ENCODE data around the gene KLK10. TPM values are rescaled to one million over a fixed set of nuclear protein-coding genes. Genes with fewer than 3 reads are reported as not detected.

KLK10 gene
- total and polyA plus RNA-seq, 10 of the 15 experiments (the other 5 are each of a cell fraction or from before 2014, with no cell fraction given), result not detected

DNA sequence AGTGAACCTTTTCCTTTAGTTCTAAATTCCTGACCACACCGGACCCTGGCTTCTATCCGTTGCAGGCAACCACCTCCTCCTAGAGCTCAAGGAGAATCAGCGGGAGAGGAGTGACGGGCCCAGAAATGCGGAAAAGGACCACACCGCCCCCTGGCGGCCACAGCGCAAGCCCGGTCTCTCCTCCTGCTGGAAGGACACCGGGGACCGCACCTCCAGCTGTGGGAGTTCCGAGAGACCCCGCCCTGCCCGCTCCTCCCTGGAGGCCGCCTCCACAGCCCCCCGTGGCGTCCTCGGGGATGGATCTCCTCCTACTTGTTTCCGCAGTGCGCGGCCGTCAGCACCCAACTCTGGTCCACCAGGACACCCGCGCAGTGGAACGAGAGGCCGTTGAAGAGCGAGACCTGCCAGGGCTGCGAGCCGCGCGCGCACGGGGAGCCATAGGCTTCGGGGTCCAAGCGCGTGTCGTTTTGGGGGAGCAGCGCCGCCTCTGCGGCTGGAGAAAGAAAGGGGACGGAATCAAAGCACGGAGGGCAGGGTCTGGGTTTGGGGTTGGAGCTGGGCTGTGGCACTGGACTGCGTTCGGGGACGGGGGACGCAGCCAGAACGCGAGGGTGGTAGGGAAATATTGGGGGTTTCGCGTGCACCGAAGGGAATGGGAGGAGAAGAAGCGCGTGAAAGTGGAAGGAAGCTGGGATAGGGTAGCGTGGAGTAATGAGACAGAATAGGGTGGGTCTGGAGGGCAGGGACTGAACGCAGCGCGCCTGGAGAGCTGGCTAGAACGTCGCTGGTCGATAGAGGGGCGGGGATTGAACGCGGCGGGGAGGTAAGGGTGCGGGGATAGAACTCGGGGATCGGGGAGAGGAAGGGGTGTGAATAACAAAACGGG lies 2.5 kb downstream of the KLK10 start:
- intact Hi-C loops (cut with micrococcal nuclease; ENCODE audit: unreplicated experiment), result no loop called here
- 37% methylated on average over 53 of the region's 68 CpGs for WGBS (ENCODE audit: insufficient coverage, insufficient replicate concordance, low lambda C conversion rate, missing lambda C conversion rate)
- Histone ChIP-seq H2AFZ (ENCODE audit: control insufficient read depth, low read depth, low read length) (no peak overlapping the region), H3K9me3 (replicated peaks; ENCODE audit: control insufficient read depth, insufficient read depth, low read length) (no peaks in the 10 kb centered on the region; the same call in 2 of the 3 replicates), H3K4me2 (ENCODE audit: control insufficient read depth, insufficient read depth) (no peak overlapping the region), H3K4me1 (ENCODE audit: control insufficient read depth, insufficient read depth, low read length) (no peaks in the 10 kb centered on the region), H3K27me3 (replicated peaks in 1 of 2; ENCODE audit: control insufficient read depth in 2 of 2, insufficient read depth in 2 of 2, low read length in 1 of 2) (no peaks in the 10 kb centered on the region; a peak in 3 of 4 replicates), H3K79me2 (ENCODE audit: control insufficient read depth, insufficient read depth, low read length) (no peaks in the 10 kb centered on the region), H3K4me3 (no peak overlapping the region), H3K9ac (ENCODE audit: control insufficient read depth, insufficient read depth, low read length) (no peak overlapping the region), H3K27ac (ENCODE audit: control insufficient read depth, insufficient read depth) (no peak overlapping the region), H4K20me1 (ENCODE audit: control insufficient read depth, insufficient read depth) (no peaks in the 10 kb centered on the region), H3K36me3 (ENCODE audit: control insufficient read depth in 2 of 2, insufficient read depth in 2 of 2, low read length in 1 of 2) (no peaks in the 10 kb centered on the region)
- peak; percentile 3 to 14 (median 11); a peak in 1 of 6 replicates for TF ChIP-seq CTCF (IDR thresholded peaks at IDR 0.05 in 2 of 3, conservative IDR thresholded peaks at IDR 0.05 in 1 of 3; ENCODE audit: control insufficient read depth in 2 of 3, extremely low read depth in 1 of 3, insufficient read depth in 1 of 3, low read depth in 3 of 3, low read length in 3 of 3)
- no peak for TF ChIP-seq SIN3A (IDR thresholded peaks at IDR 0.05; ENCODE audit: low read depth, low read length)
- FAIRE-seq, result no peak
- DNase-seq (ENCODE audit: low read depth, low spot score), result no peak
- no peak for ATAC-seq
- no TSS peak for BruUV-seq (replicated peaks)
- RAD21 ChIA-PET (ENCODE audit: unreplicated experiment), result no interaction called here
- CTCF ChIA-PET, result no interaction called here
- POLR2A ChIA-PET, result no interaction called here
- SMC1A ChIA-PET (ENCODE audit: uncharacterized antibody, unreplicated experiment), result no interaction called here
- in situ Hi-C loops (cut with MboI), result no loop called here

DNA sequence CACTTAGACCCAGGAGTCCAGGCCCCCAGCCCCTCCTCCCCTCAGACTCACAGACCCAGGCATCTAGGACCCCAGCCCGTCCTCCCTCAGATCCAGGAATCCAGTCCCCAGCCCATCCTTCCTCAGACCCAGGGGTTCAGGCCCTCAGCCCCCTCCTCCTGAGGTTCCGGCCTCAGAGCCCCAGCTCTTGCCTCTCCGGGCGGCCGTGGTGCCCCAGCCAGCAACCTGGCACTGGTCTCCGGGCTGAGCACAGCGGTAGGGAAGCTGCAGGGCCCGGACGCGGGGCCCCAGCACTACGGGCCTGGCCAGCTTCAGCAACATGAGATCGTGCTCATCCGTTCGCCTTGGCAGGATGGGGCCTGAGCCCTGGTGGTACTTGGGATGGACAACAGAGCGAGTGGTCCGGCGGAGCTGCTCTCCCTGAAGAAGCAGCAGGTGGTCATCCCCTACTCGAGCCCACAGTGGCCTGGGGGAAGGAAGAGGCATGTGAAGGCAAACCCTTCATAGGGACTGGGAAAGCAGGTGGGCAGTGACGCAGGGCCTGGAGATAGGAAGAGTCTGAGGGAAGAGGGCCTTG lies 3.7 kb downstream of the KLK10 start:
- no peaks in the 10 kb centered on the region for H3K36me3 ChIP-seq (ENCODE audit: control insufficient read depth in 2 of 2, insufficient read depth in 2 of 2, low read length in 1 of 2)
- SMC1A ChIA-PET (ENCODE audit: uncharacterized antibody, unreplicated experiment), result no interaction called here
- H3K4me3 ChIP-seq, result no peak overlapping the region
- CTCF ChIA-PET, result no interaction called here
- FAIRE-seq (no peak), DNase-seq (ENCODE audit: low read depth, low spot score) (no peak), ATAC-seq (no peak)
- in situ Hi-C loops (cut with MboI) (no loop called here), intact Hi-C loops (cut with micrococcal nuclease; ENCODE audit: unreplicated experiment) (no loop called here)
- WGBS (ENCODE audit: insufficient coverage, insufficient replicate concordance, low lambda C conversion rate, missing lambda C conversion rate), result 42% methylated on average over 18 of the region's 19 CpGs
- H3K27ac ChIP-seq (ENCODE audit: control insufficient read depth, insufficient read depth), result no peak overlapping the region
- no peaks in the 10 kb centered on the region for H3K79me2 ChIP-seq (ENCODE audit: control insufficient read depth, insufficient read depth, low read length)
- H3K4me2 ChIP-seq (ENCODE audit: control insufficient read depth, insufficient read depth), result no peak overlapping the region
- H3K9ac ChIP-seq (ENCODE audit: control insufficient read depth, insufficient read depth, low read length), result no peak overlapping the region
- RAD21 ChIA-PET (ENCODE audit: unreplicated experiment), result no interaction called here
- H4K20me1 ChIP-seq (ENCODE audit: control insufficient read depth, insufficient read depth), result no peaks in the 10 kb centered on the region
- no peaks in the 10 kb centered on the region for H3K4me1 ChIP-seq (ENCODE audit: control insufficient read depth, insufficient read depth, low read length)
- POLR2A ChIA-PET, result no interaction called here
- no peak overlapping the region for H2AFZ ChIP-seq (ENCODE audit: control insufficient read depth, low read depth, low read length)
- H3K27me3 ChIP-seq (replicated peaks in 1 of 2; ENCODE audit: control insufficient read depth in 2 of 2, insufficient read depth in 2 of 2, low read length in 1 of 2), result no peaks in the 10 kb centered on the region; a peak in 3 of 4 replicates
- H3K9me3 ChIP-seq (replicated peaks; ENCODE audit: control insufficient read depth, insufficient read depth, low read length), result no peaks in the 10 kb centered on the region; the same call in 2 of the 3 replicates
- BruUV-seq (replicated peaks), result no TSS peak
- TF ChIP-seq SPI1 (IDR thresholded peaks at IDR 0.05; ENCODE audit: borderline replicate concordance, insufficient read depth, low read depth, low read length) (no peak), TCF12 (IDR thresholded peaks at IDR 0.05; ENCODE audit: low read depth, low read length) (no peak), SREBF1 (IDR thresholded peaks at IDR 0.05; ENCODE audit: low read length) (no peak)
- TF ChIP-seq, protein P1, sequence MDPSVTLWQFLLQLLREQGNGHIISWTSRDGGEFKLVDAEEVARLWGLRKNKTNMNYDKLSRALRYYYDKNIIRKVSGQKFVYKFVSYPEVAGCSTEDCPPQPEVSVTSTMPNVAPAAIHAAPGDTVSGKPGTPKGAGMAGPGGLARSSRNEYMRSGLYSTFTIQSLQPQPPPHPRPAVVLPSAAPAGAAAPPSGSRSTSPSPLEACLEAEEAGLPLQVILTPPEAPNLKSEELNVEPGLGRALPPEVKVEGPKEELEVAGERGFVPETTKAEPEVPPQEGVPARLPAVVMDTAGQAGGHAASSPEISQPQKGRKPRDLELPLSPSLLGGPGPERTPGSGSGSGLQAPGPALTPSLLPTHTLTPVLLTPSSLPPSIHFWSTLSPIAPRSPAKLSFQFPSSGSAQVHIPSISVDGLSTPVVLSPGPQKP (IDR thresholded peaks at IDR 0.05; ENCODE audit: low read depth, low read length), result no peak

Data from GM12878 (cell line).